Stimulated activated CD8-positive, alpha-beta memory T cell treated with anti-CD3 and anti-CD28 coated beads, Interleukin-12 subunit alpha, Interleukin-12 subunit beta, amount 100 ng/mL, for 24 hours (primary cell): Measurements from ENCODE around the gene TTC16.

Source experiments
- DNase-seq: peaks from one replicate; pipeline ENCODE4 v3.0.0-alpha.2; 2020; ENCODE audit errors: extremely low read depth

Gene TTC16

DNA sequence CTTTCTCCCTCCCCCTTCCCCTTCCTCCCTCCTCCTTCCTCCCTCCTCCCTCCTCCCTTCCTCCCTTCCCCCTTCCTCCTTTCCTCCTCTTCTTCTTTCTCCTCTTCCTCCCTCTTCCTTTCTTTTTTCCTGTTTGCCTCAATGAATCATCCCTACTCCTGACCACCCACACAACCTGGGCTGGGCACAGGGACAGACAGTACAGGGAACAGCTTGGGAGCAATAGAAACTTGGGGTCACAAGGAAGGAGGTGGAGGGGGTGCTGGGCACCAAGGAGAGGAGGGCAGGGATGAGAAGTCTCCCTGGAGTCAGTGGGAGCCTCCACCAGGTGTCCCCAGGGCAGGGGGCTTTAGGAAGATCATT, 5.0 kb downstream of the TTC16 start:
- no peak for DNase-seq

DNA sequence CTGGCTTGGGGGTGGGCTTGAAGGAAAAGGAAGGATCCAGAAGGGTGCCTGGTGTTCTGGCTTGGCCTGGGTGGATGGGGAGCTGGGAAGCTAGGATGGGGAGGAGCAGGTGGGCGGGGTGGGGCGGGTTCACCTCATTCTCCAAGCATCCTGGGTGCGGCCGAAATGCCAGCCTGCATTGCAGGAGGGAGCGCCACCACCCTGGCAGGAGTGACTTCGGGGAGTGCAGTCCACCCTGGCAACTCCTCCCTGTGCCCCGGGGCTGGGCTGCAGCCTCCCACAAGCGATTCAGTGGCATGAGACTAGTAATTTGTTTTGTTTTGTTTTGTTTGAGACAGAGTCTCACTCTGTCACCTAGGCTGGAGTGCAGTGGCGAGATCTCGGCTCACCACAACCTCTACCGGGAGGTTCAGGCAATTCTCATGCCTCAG, 5.5 kb downstream of the TTC16 start:
- DNase-seq: no peak

GRCh38 chr9:127722055-127722745, 6.3 kb downstream of the TTC16 start:
- no peak for DNase-seq

GRCh38 chr9:127723013-127723412, 7.1 kb downstream of the TTC16 start:
- DNase-seq: no peak

DNA sequence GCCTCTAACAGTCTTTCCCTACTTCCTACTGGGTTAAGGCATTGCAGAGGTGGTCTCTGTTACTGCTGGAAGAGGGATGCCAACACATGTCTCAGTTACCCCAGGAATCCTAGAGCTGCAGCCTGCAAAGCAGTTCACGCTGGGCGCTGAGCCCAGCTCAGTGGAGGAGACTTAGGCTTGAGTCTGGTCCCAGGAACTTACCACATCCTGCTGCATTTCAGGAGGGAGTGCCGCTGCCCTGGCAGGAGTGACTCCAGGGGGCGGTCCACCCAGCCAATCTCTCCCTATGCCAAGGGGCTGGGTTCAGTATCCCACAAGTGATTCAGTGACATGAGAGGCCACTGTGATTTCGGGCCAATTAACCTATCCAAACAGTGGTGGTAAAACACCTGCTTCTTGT, 7.6 kb downstream of the TTC16 start:
- DNase-seq: no peak

GRCh38 chr9:127724012-127724411, 8.1 kb downstream of the TTC16 start:
- no peak for DNase-seq

DNA sequence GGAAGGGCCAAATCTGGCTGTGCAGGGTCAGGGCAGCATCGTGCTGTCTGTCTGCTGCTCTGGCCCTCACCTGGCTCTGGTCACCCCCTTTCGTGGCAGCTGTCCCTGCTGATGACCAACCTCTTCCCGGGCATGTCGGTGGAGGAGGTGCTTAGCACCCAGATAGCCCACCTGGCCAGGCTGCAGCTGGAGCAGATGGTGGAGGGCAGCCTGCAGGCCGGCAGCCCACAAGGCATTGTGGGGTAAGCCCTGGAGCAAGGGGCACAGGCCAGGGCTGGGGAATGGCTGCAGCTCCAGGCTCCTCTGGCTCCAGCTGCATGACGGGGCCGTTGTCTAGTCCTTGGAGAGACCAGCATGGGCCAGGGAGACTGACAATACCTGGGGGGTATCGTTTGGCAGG, 11.0 kb downstream of the TTC16 start:
- no peak for DNase-seq

DNA sequence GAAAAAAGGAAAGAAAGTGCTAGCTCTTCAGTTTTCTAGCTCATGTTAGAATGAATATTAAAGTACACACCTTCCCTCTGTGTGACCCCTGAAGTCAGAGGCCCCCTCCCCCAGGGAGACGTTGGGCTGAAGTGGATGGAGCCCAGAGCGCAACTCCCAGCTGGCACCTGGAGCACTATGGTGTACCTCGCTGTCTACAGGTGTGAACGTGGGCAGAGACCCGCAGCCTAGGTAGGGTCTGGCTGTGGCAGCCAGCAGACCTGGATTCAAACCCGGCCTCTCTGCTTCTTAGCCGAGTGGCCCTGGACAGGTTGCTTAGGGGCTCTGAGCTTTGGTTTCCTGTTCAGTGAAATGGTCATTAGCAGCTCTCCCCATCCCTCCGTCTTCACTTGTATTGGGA, 12.9 kb downstream of the TTC16 start:
- DNase-seq: no peak

DNA sequence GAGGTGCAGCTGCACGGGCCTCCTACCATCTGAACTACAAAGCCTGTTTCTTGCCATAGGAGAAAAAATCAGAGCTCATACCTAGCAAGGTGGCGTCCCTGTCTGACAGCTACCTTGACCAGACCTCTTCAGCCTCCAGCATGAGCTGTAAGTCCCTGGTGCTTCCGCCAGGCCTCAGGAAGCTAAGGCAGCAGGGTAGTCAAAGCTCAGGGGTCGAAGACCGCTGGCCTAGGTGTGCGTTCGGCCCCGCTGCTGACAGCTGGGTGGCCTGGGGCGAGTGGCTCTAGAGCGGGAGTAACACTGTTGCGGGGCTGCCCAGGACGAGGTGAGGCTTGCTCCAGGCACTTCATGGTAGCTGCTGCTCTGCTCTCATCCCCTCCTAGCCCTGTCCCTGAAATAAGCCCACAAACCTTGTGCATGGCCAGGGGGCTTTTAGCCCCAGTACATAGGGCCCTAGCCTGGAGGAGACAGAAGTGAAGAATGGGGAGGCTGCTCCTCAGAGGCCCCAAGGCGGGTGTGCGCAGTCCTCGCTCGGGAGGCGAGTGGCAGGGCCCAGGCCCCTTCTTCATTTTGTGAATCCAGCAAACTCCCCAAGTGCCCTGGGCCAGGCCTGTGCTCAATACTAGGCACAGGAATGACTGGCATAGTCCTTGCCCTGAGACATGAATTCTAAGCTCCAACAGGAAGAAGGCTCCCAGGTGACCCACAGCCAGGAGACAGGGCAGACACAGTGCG, 13.8 kb downstream of the TTC16 start:
- DNase-seq: no peak

DNA sequence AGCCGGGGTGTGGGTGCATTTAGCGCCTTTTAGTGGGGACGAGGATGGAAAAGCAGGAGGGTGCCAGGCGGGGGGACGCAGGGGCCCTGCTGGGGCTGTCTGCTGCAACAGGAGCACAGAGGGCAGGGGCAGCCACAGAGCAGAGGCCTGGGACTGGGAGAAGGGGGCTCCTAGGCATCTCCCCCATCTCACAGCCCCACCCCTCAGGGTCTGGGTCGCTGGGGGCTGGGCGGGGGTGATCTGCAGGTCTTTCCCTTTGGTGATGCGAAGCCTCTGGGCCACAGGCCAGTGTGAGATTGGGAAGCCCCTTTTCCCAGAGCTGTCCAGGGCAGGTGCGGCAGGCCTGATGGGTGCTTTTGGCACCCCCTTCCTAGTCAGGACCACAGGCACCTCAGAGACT, 14.4 kb downstream of the TTC16 start:
- no peak for DNase-seq

DNA sequence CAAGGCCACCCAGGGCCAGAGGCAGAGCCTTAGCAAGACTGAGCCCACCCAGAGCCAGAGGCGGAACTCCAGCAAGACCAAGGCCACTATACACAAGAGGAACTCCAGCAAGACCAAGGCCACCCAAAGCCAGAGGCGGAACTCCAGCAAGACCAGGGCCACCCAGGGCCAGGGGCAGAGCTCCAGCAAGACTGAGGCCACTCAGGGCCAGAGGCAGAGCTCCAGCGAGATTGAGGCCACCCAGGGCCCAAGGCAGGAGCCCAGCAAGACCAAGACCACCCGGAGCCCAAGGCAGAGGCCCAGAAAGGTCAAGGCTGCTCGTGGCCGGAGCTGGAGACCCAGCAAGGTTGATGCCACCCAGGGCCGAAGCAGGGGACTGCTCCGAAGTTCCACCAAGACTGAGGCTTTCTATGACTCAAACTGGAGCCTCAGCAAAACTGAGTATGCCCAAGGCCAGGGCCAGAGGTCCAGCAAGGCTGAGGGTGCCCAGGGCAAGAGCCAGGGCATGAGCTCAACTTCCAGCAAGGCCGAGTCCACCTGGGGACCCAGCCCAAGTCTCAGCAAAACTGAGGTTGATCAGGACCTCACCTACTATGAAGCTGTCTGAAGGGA, 15.0 kb downstream of the TTC16 start:
- DNase-seq: no peak

- DNase-seq: no peak
Observed at GRCh38 chr9:127731938-127732337, 16.1 kb downstream of the TTC16 start.

- no peak for DNase-seq
Observed at GRCh38 chr9:127732444-127732843, 16.6 kb downstream of the TTC16 start.

- DNase-seq: no peak
Observed at GRCh38 chr9:127733614-127734013, 17.7 kb downstream of the TTC16 start.

GRCh38 chr9:127734247-127734746, 18.4 kb downstream of the TTC16 start:
- no peak for DNase-seq

DNA sequence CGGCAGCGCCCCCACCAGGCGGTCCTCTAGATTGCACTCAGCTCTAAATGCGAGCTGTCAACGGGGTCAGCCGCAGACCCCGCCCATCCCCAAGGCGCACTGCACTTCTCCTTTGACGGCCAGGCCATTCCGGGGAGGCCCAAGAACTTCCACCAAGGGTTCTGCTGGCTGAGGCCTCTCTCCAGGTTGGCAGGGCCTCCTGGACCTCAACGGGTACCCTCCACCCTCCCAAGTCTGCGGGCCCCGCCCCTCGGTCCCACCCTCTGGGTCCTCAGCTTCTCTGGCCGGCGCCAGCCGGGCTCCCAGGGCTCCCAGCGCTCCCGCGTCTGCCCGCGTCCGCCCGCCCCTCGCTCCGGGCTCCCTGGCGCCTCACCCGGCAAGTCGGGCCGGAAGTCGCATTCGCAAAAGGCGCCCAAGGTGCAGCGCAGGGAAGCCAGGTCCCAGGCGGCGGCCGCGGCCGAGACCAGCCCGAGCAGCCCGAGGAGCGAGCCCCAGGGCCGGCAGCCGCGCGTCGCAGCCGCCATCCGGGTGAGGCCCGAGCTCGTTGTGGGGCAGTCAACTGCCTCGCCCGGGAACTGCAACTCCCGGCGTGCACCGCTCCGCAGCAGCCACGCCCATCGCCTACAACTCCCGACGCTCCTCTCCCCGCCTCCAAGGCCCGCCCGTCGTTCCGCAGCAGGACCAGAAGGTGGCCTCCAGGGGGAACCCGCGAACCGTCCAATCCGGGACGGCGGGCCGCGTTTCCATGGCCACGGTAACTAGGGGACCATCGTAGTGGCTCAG, 19.1 kb downstream of the TTC16 start, which contains the start of gene TOR2A:
Gene TOR2A, minus strand, starts transcription at position 548 of the 783 bp plus-strand sequence. Its CDS starts 24 bp downstream, at position 524.
- DNase-seq: peak; percentile 98

- DNase-seq: no peak
Observed at GRCh38 chr9:127735530-127736185, 19.8 kb downstream of the TTC16 start.

GRCh38 chr9:127738666-127739065, 22.8 kb downstream of the TTC16 start:
- no peak for DNase-seq

GRCh38 chr9:127739614-127740330, 23.9 kb downstream of the TTC16 start:
- no peak for DNase-seq

DNA sequence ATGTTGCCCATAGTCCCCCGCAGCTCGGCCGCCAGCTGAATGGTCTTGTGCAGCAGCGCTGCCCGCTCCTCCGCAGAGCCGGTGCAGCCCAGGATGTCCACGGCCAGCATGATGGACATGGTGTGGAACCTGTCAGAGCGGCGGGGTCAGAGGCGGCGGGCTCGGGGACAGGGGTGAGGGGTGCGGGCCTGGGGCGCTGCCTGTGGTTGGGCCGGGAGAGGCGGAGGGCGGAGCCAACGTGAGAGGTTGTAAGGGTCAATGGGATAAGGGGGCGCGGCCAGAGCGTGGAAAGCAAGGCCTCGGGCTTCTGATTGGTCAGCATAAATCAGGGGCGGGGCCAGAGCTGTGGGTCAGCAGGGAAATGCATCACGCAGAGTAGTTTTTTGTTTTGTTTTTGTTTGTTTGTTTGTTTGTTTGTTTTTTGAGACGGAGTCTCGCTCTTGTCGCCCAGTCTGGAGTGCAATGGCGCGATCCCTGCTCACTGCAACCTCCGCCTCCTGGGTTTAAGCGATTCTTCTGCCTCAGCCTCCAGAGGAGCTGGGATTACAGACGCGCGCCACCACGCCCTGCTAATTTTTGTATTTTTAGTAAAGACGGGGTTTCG, 26.1 kb downstream of the TTC16 start:
- DNase-seq: no peak
